ENCODE measurements around the gene PRKD3. TPM values are rescaled to one million over a fixed set of nuclear protein-coding genes. Genes with fewer than 3 reads are reported as not detected.

Gene PRKD3
- total and polyA plus RNA-seq, 2 donors (not counting 3 experiments of a cell fraction or from before 2014, with no cell fraction given): 14.9 to 47.3 TPM

DNA sequence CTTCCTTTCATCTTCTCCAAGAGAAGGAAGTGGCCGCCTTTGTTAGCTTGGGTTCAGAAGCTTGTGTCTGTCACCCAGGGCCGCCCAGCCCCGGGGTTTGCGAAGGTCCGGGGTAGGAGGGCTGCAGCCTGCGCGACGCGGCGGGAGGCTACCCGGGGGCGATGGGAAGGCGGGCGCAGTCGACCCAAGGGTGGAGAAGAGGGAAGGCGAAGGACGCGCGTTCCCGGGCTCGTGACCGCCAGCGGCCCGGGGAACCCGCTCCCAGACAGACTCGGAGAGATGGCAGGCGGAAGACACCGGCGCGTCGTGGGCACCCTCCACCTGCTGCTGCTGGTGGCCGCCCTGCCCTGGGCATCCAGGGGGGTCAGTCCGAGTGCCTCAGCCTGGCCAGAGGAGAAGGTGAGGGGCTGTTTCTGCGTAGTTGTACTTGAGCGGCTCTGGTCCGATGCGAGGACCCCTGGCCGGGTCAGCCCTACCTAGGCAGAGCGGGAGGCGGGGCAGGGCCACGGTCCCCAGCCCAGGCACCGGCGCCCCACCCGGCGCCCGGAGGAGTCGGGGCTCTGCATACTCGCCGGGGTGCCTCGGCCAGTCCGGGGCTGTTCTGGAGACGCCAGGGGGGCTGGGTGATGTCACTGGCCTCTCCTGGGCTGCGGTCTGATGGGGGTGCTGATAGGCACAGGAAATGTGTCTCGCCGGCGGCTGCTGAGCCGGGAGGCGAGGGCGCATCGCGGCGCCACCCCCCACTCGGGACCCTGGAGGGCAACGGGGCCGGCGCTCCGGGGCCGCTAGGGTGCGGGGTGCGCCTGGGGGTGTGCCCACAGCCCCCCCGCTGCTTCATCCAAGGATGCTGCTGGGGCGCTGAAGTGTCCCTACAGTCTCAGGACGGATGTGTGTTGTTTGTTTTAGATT, 20.1 kb upstream of the PRKD3 start, which contains the start of gene QPCT:
Gene QPCT (plus strand): TSS at position 178 of the 909 bp plus-strand sequence. CDS start 102 bp downstream, at position 280.
- Histone ChIP-seq H2AFZ (ENCODE audit: low read depth, low read length) (peak within 1 kb of the TSS; percentile 90), H3K9ac (replicated peaks; ENCODE audit: extremely low read depth, insufficient read depth, low read length) (peak within 1 kb of the TSS; percentile 72), H3K4me2 (ENCODE audit: insufficient read depth, low read length) (peak within 1 kb of the TSS; percentile 62), H3K4me1 (ENCODE audit: control insufficient read depth, extremely low read depth, insufficient read depth, low read length) (peaks cover 17% of the 10 kb centered on the region), H3K36me3 (ENCODE audit: control insufficient read depth in 2 of 2, extremely low read depth in 1 of 2, insufficient read depth in 2 of 2, low read length in 2 of 2) (no peaks in the 10 kb centered on the region), H3K4me3 (replicated peaks in 1 of 3; ENCODE audit: insufficient read depth in 1 of 3, low read depth in 1 of 3, low read length in 3 of 3) (peak within 1 kb of the TSS; percentile 9 to 54 (median 53)), H4K20me1 (replicated peaks; ENCODE audit: control insufficient read depth, extremely low read depth, insufficient read depth, low read length) (no peaks in the 10 kb centered on the region), H3K9me1 (replicated peaks; ENCODE audit: control insufficient read depth, extremely low read depth, insufficient read depth, low read length) (no peaks in the 10 kb centered on the region), H3K27me3 (ENCODE audit: control insufficient read depth in 2 of 2, insufficient read depth in 2 of 2, low read length in 2 of 2) (no peaks in the 10 kb centered on the region), H3K9me3 (replicated peaks; ENCODE audit: control insufficient read depth, insufficient read depth, low read length) (no peaks in the 10 kb centered on the region), H3K79me2 (ENCODE audit: control insufficient read depth, insufficient read depth, low read length) (no peaks in the 10 kb centered on the region), H3K27ac (ENCODE audit: insufficient read depth, low read depth, low read length) (peak within 1 kb of the TSS; percentile 46)
- intact Hi-C loops (cut with micrococcal nuclease) (loop anchor here (5.0 kb wide), 1 partner anchor 533 kb away; no protein-coding TSS in a partner anchor), dilution Hi-C loops (cut with MboI; ENCODE audit: extremely low pct_ligation_motif_present, low sequenced_read_pairs) (no loop called here)
- FAIRE-seq (no peak), DNase-seq (ENCODE audit: low read depth, low spot score) (peak; percentile 39)
- TF ChIP-seq GATA2 (IDR thresholded peaks at IDR 0.05; ENCODE audit: insufficient read depth, insufficient read length, low read depth, low read length): peak; percentile 77
- no peak for TF ChIP-seq POLR2A (IDR thresholded peaks at IDR 0.05; ENCODE audit: low read depth, low read length)
- TF ChIP-seq POLR2AphosphoS5 (IDR thresholded peaks at IDR 0.05; ENCODE audit: insufficient read depth, low read depth, low read length): peak; percentile 46
- TF ChIP-seq EZH2 (IDR thresholded peaks at IDR 0.05; ENCODE audit: borderline replicate concordance, low read depth, low read length, severe bottlenecking): no peak
- TF ChIP-seq MYC (IDR thresholded peaks at IDR 0.05; ENCODE audit: low read depth, low read length): no peak
- TF ChIP-seq FOS (IDR thresholded peaks at IDR 0.05; ENCODE audit: borderline replicate concordance, insufficient read depth, low read length): no peak
- TF ChIP-seq, protein P1, sequence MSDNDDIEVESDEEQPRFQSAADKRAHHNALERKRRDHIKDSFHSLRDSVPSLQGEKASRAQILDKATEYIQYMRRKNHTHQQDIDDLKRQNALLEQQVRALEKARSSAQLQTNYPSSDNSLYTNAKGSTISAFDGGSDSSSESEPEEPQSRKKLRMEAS (IDR thresholded peaks at IDR 0.05; ENCODE audit: insufficient read depth, insufficient read length): no peak
- CTCF ChIA-PET: interaction anchor here (0.7 to 2.8 kb wide), 5 partner anchors 8 to 644 kb away, joined by 3 to 25 read pairs (median 10); no protein-coding TSS in a partner anchor
- BruUV-seq (replicated peaks): TSS peak; percentile 40
- POLR2A ChIA-PET: no interaction called here
